ENCODE data around the gene LRRC8C. TPM values are rescaled to one million over a fixed set of nuclear protein-coding genes. Genes with fewer than 3 reads are reported as not detected.

The LRRC8C gene
- total RNA-seq, result 58.8 and 92.8 TPM in 2 replicates

GRCh38 chr1:89632657-89633247 is at the start of gene LRRC8C:
TSS of gene LRRC8C (plus strand) at chr1:89633120. CDS start at chr1:89686474, 53,354 bp downstream.

Small RNA genes lying within 50 kb of the gene (small RNA-seq; reads per million reads assigned to genes)
- gene AC093423.1, result not detected

Other genes starting within 250 kb of the LRRC8C start
- gene LRRC8B, start 108.3 kb upstream of the LRRC8C start, total RNA-seq, result 21.6 and 28.9 TPM in 2 replicates
- 41.9 and 42.3 TPM in 2 replicates for gene LRRC8D, start 187.9 kb downstream of the LRRC8C start, total RNA-seq